Psoas muscle (tissue), 8 donors: ENCODE data around the gene ZNF460. TPM values are rescaled to one million over a fixed set of nuclear protein-coding genes. Genes with fewer than 3 reads are reported as not detected.
A peak's percentile ranks its signal among the peaks of the same experiment; 100 is the strongest.

Experiments used
- ATAC-seq, 4 donors: fragments of 200-7000 bp; cut with Tn5 transposase; one replicate each; pipeline ENCODE4 v1.9.1; 2020; ENCODE audit warnings: moderate library complexity in 3 of 4, mild to moderate bottlenecking in 2 of 4
- DNase-seq, 2 donors: peaks; one replicate each; pipeline ENCODE4 v3.0.0-alpha.2; 2020
- H3K27ac ChIP-seq: fragments of 200-600 bp; one replicate; pipeline ENCODE4 v1.8.0; 2022
- H3K27me3 ChIP-seq, 3 donors: fragments of 200-600 bp in 1 of 3; one replicate each; pipeline versions ENCODE4 v1.6.1 to v1.8.0; 2013 to 2022; ENCODE audit warnings: low read length in 2 of 3, mild to moderate bottlenecking in 2 of 3, moderate library complexity in 1 of 3; ENCODE audit not compliant: insufficient read depth in 3 of 3
- H3K36me3 ChIP-seq, 2 donors: fragments of 200-600 bp in 1 of 2; one replicate each; pipeline versions ENCODE4 v1.6.1 to v1.8.0; 2013 to 2022; ENCODE audit warnings: low read depth in 1 of 2, mild to moderate bottlenecking in 1 of 2, moderate library complexity in 1 of 2; ENCODE audit not compliant: insufficient read depth in 1 of 2
- H3K4me1 ChIP-seq: fragments of 200-600 bp; one replicate; pipeline ENCODE4 v1.8.0; 2022
- H3K4me3 ChIP-seq: fragments of 200-600 bp; one replicate; pipeline ENCODE4 v1.8.0; 2022; ENCODE audit warnings: mild to moderate bottlenecking
- H3K9me3 ChIP-seq: fragments of 200-600 bp; one replicate; pipeline ENCODE4 v1.8.0; 2022
- WGBS, 3 donors: extraction: QIAGEN DNeasy Blood & Tissue Kit; methylation state at CpG; one replicate each; pipeline versions ENCODE4 v1.1.6 to v1.1.7; 2013; 5-methylcytosine and 5-hydroxymethylcytosine counted together
- intact Hi-C, 2 donors: fragments of 100-400 bp; cut with DNase I; formaldehyde crosslinking; loops; one replicate each; pipeline versions ENCODE4 v1.11.0 to v1.14.2; 2022
- polyA plus RNA-seq, 3 donors: library from polyadenylated mRNA; stranded (reverse); fragments of 200-250 nt; gene quantifications; one replicate each; pipeline ENCODE4 v1.2.3, GENCODE V29; 2013
- total RNA-seq, 4 donors: library from RNA; stranded (reverse); fragmentation: NEBNext Ultra II Directional in 2 of 4; extraction: Animal tissue kit (Norgen Biotek cat#: 25700) in 2 of 4; gene quantifications; one replicate each; pipeline versions ENCODE4 v1.2.1 to v1.2.4, GENCODE V29; 2021 to 2023
- TF ChIP-seq, protein P1 (sequence below): fragments of 200-600 bp; IDR thresholded peaks from one replicate; pipeline ENCODE4 v1.8.0; 2022; ENCODE audit warnings: antibody characterized with exemption
- donor health status: healthy with polysubstance abuse.
- donor health status: DM: no; HTN: no; CAD: no; lungs with moderate emphysema.
- donor health status: Bipolar disorder and iron deficiency.
- donor health status: healthy.
- donor health status: DM: yes; HTN: yes; CAD: no.
- donor health status: DM: no; HTN: no; CAD: no.
- donor health status: DM: no; HTN: no; CAD: no.
- donor health status: DM: yes; HTN: yes; CAD: no.

The ZNF460 gene
- total and polyA plus RNA-seq, 7 donors = 1.0 to 54.0 (median 30.1) TPM

- no peak for ATAC-seq
- Histone ChIP-seq H3K9me3 (peaks cover 37% of the 10 kb centered on the region), H3K4me1 (no peaks in the 10 kb centered on the region), H3K4me3 (no peak overlapping the region), H3K27ac (no peak overlapping the region), H3K27me3 (no peaks in the 10 kb centered on the region), H3K36me3 (peaks cover 22 to 71% of the 10 kb centered on the region in 2 donors)
- TF ChIP-seq, protein P1, sequence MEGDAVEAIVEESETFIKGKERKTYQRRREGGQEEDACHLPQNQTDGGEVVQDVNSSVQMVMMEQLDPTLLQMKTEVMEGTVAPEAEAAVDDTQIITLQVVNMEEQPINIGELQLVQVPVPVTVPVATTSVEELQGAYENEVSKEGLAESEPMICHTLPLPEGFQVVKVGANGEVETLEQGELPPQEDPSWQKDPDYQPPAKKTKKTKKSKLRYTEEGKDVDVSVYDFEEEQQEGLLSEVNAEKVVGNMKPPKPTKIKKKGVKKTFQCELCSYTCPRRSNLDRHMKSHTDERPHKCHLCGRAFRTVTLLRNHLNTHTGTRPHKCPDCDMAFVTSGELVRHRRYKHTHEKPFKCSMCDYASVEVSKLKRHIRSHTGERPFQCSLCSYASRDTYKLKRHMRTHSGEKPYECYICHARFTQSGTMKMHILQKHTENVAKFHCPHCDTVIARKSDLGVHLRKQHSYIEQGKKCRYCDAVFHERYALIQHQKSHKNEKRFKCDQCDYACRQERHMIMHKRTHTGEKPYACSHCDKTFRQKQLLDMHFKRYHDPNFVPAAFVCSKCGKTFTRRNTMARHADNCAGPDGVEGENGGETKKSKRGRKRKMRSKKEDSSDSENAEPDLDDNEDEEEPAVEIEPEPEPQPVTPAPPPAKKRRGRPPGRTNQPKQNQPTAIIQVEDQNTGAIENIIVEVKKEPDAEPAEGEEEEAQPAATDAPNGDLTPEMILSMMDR = no peak
- DNase-seq = no peak
- intact Hi-C loops = no loop called here
- 76 to 89% (median 76%) methylated on average over 1 of the region's 1 CpG for WGBS, 3 donors
These were observed 12.3 kb downstream of the ZNF460 start for GRCh38 chr19:57292547-57292946.

- intact Hi-C loops = no loop called here
- 93 to 97% (median 97%) methylated on average over 1 of the region's 1 CpG for WGBS, 3 donors
- no peak overlapping the region for H3K4me3 ChIP-seq
- no peak overlapping the region for H3K27ac ChIP-seq
- TF ChIP-seq, protein P1 = no peak
- H3K4me1 ChIP-seq = no peaks in the 10 kb centered on the region
- ATAC-seq (no peak), DNase-seq (no peak)
- peaks cover 16 to 59% of the 10 kb centered on the region in 2 donors for H3K36me3 ChIP-seq
- no peaks in the 10 kb centered on the region for H3K27me3 ChIP-seq
- peaks cover 37% of the 10 kb centered on the region for H3K9me3 ChIP-seq
These were observed 13.4 kb downstream of the ZNF460 start for GRCh38 chr19:57293719-57294118.

- Histone ChIP-seq H3K4me1 (peaks cover 19% of the 10 kb centered on the region), H3K27me3 (no peaks in the 10 kb centered on the region), H3K36me3 (peaks cover 0 to 32% of the 10 kb centered on the region in 2 donors), H3K4me3 (no peak overlapping the region), H3K9me3 (no peaks in the 10 kb centered on the region), H3K27ac (peak overlapping the region; percentile 68)
- ATAC-seq (peak; percentile 96 to 98 (median 97)), DNase-seq (peak; percentile 74 to 89)
- 15 to 47% (median 29%) methylated on average over 1 of the region's 1 CpG for WGBS, 3 donors
- intact Hi-C loops = loop anchor here in 1 of 2 donors (2.0 kb wide), 1 partner anchor 15 kb away; no protein-coding TSS in a partner anchor
- TF ChIP-seq, protein P1 = no peak
These were observed 21.8 kb downstream of the ZNF460 start for GRCh38 chr19:57302020-57302465.

GRCh38 chr19:57302727-57303401 lies 22.6 kb downstream of the ZNF460 start:
- Histone ChIP-seq H3K4me1 (peaks cover 19% of the 10 kb centered on the region), H3K27ac (peak overlapping the region; percentile 68), H3K4me3 (no peak overlapping the region), H3K9me3 (no peaks in the 10 kb centered on the region), H3K27me3 (no peaks in the 10 kb centered on the region), H3K36me3 (peaks cover 0 to 32% of the 10 kb centered on the region in 2 donors)
- TF ChIP-seq, protein P1 = no peak
- DNase-seq = no peak
- ATAC-seq = peak in 3 of 4 donors; percentile 17 to 28 (median 20)
- intact Hi-C loops = loop anchor here in 1 of 2 donors (2.0 kb wide), 1 partner anchor 14 kb away; no protein-coding TSS in a partner anchor
- WGBS, 3 donors = 77 to 90% (median 79%) methylated on average over 7 of the region's 7 CpGs
